Thymus (tissue), 11 donors: ENCODE data around the gene CD47. TPM values are rescaled to one million over a fixed set of nuclear protein-coding genes. Genes with fewer than 3 reads are reported as not detected.

Experiments
- DNase-seq, 9 donors: peaks; one replicate each; pipeline ENCODE4 v3.0.0-alpha.2; 2013; ENCODE audit warnings: low spot score in 9 of 9, low read depth in 6 of 9, missing footprints in 1 of 9
- H3K27ac ChIP-seq, 2 donors: one replicate each; pipeline ENCODE4 v1.5.1; 2013; ENCODE audit warnings: control low read depth in 1 of 2, low read depth in 1 of 2, low read length in 1 of 2, mild to moderate bottlenecking in 1 of 2, moderate library complexity in 1 of 2
- H3K27me3 ChIP-seq, 2 donors: one replicate each; pipeline ENCODE4 v1.5.1; 2013; ENCODE audit warnings: low read length in 1 of 2; ENCODE audit not compliant: control insufficient read depth in 2 of 2, insufficient read depth in 1 of 2
- H3K36me3 ChIP-seq, 2 donors: one replicate each; pipeline ENCODE4 v1.5.1; 2013; ENCODE audit warnings: low read length in 1 of 2, mild to moderate bottlenecking in 1 of 2, moderate library complexity in 1 of 2; ENCODE audit not compliant: control insufficient read depth in 2 of 2, insufficient read depth in 2 of 2
- H3K4me1 ChIP-seq, 2 donors: one replicate each; pipeline ENCODE4 v1.5.1; 2013; ENCODE audit warnings: low read length in 2 of 2; ENCODE audit not compliant: control insufficient read depth in 2 of 2, insufficient read depth in 2 of 2
- H3K4me3 ChIP-seq, 2 donors: one replicate each; pipeline ENCODE4 v1.5.1; 2013; ENCODE audit warnings: low read length in 2 of 2, control low read depth in 1 of 2, mild to moderate bottlenecking in 1 of 2
- H3K9me3 ChIP-seq, 2 donors: one replicate each; pipeline ENCODE4 v1.5.1; 2013; ENCODE audit warnings: low read length in 1 of 2, mild to moderate bottlenecking in 1 of 2; ENCODE audit not compliant: control insufficient read depth in 2 of 2, insufficient read depth in 1 of 2
- WGBS: extraction: QIAGEN DNeasy Blood & Tissue Kit; methylation state at CpG from one replicate; pipeline ENCODE4 v1.1.7; 2013; 5-methylcytosine and 5-hydroxymethylcytosine counted together
- polyA plus RNA-seq: library from polyadenylated mRNA; stranded (reverse); fragments of 200-250 nt; gene quantifications from one replicate; pipeline ENCODE4 v1.2.3, GENCODE V29; 2013
- total RNA-seq: library from RNA; stranded (reverse); fragments of 120-200 nt; gene quantifications from one replicate; pipeline ENCODE4 v1.2.4, GENCODE V29; 2013
- donor health status: healthy.

The CD47 gene
- total and polyA plus RNA-seq, 2 donors, result 65.8 to 103 TPM

GRCh38 chr3:108122276-108122675, 31.4 kb upstream of the CD47 start:
- DNase-seq, result no peak
- Histone ChIP-seq H3K27me3 (no peaks in the 10 kb centered on the region), H3K27ac (no peak overlapping the region), H3K4me3 (no peak overlapping the region), H3K9me3 (no peaks in the 10 kb centered on the region), H3K4me1 (peaks cover 17 to 39% of the 10 kb centered on the region in 2 donors), H3K36me3 (no peaks in the 10 kb centered on the region)
- WGBS, result 97% methylated on average over 3 of the region's 3 CpGs

GRCh38 chr3:108119398-108120104, 28.7 kb upstream of the CD47 start:
- Histone ChIP-seq H3K36me3 (no peaks in the 10 kb centered on the region), H3K27ac (no peak overlapping the region), H3K27me3 (no peaks in the 10 kb centered on the region), H3K4me3 (no peak overlapping the region), H3K4me1 (peaks cover 6 to 15% of the 10 kb centered on the region in 2 donors), H3K9me3 (no peaks in the 10 kb centered on the region)
- 48% methylated on average over 3 of the region's 3 CpGs for WGBS
- no peak for DNase-seq

- Histone ChIP-seq H3K36me3 (no peaks in the 10 kb centered on the region), H3K4me1 (peaks cover 0 to 6% of the 10 kb centered on the region in 2 donors)
- 58% methylated on average over 6 of the region's 6 CpGs for WGBS
Measured at GRCh38 chr3:108118038-108118768, 27.4 kb upstream of the CD47 start.

GRCh38 chr3:108117241-108117775, 26.5 kb upstream of the CD47 start:
- Histone ChIP-seq H3K27ac (no peak overlapping the region), H3K4me3 (no peak overlapping the region), H3K27me3 (no peaks in the 10 kb centered on the region), H3K4me1 (peaks cover 0 to 3% of the 10 kb centered on the region in 2 donors), H3K9me3 (no peaks in the 10 kb centered on the region), H3K36me3 (no peaks in the 10 kb centered on the region)
- 66% methylated on average over 6 of the region's 6 CpGs for WGBS
- DNase-seq, result no peak

More at GRCh38 chr3:108118038-108118768, 27.4 kb upstream of the CD47 start:
- no peak overlapping the region for H3K27ac ChIP-seq
- no peaks in the 10 kb centered on the region for H3K9me3 ChIP-seq
- no peak overlapping the region for H3K4me3 ChIP-seq
- no peaks in the 10 kb centered on the region for H3K27me3 ChIP-seq
- no peak for DNase-seq

- Histone ChIP-seq H3K9me3 (no peaks in the 10 kb centered on the region), H3K4me1 (no peaks in the 10 kb centered on the region), H3K4me3 (no peak overlapping the region), H3K27me3 (no peaks in the 10 kb centered on the region), H3K27ac (no peak overlapping the region), H3K36me3 (no peaks in the 10 kb centered on the region)
- WGBS, result 92% methylated on average over 16 of the region's 16 CpGs
- no peak for DNase-seq
Measured at GRCh38 chr3:108114423-108115065, 23.7 kb upstream of the CD47 start.

GRCh38 chr3:108113975-108114374, 23.1 kb upstream of the CD47 start:
- no peak overlapping the region for H3K4me3 ChIP-seq
- H3K4me1 ChIP-seq, result no peaks in the 10 kb centered on the region
- H3K9me3 ChIP-seq, result no peaks in the 10 kb centered on the region
- H3K27me3 ChIP-seq, result no peaks in the 10 kb centered on the region
- no peak overlapping the region for H3K27ac ChIP-seq
- H3K36me3 ChIP-seq, result no peaks in the 10 kb centered on the region
- DNase-seq, result no peak
- WGBS, result 96% methylated on average over 15 of the region's 15 CpGs

- H3K4me3 ChIP-seq, result no peak overlapping the region
- 81% methylated on average over 3 of the region's 3 CpGs for WGBS
Measured at GRCh38 chr3:108110934-108111333, 20.1 kb upstream of the CD47 start.

GRCh38 chr3:108108416-108108815, 17.6 kb upstream of the CD47 start:
- WGBS, result 98% methylated on average over 2 of the region's 2 CpGs
- H3K27me3 ChIP-seq, result no peaks in the 10 kb centered on the region
- no peaks in the 10 kb centered on the region for H3K9me3 ChIP-seq
- no peak overlapping the region for H3K27ac ChIP-seq
- DNase-seq, result no peak
- no peaks in the 10 kb centered on the region for H3K4me1 ChIP-seq
- no peaks in the 10 kb centered on the region for H3K36me3 ChIP-seq
- no peak overlapping the region for H3K4me3 ChIP-seq

More at GRCh38 chr3:108110934-108111333, 20.1 kb upstream of the CD47 start:
- no peaks in the 10 kb centered on the region for H3K27me3 ChIP-seq
- H3K9me3 ChIP-seq, result no peaks in the 10 kb centered on the region
- H3K4me1 ChIP-seq, result no peaks in the 10 kb centered on the region
- no peak overlapping the region for H3K27ac ChIP-seq
- no peaks in the 10 kb centered on the region for H3K36me3 ChIP-seq
- DNase-seq, result no peak

GRCh38 chr3:108106449-108106848, 15.6 kb upstream of the CD47 start:
- no peaks in the 10 kb centered on the region for H3K9me3 ChIP-seq
- no peak overlapping the region for H3K27ac ChIP-seq
- DNase-seq, result no peak
- no peak overlapping the region for H3K4me3 ChIP-seq
- no peaks in the 10 kb centered on the region for H3K36me3 ChIP-seq
- H3K27me3 ChIP-seq, result no peaks in the 10 kb centered on the region
- H3K4me1 ChIP-seq, result peaks cover 4 to 10% of the 10 kb centered on the region in 2 donors
